NCI-H82 (cell line): ENCODE results near the gene CRADD.
"Not testable (repeated sequence)": the region's sequence is repeated elsewhere in the genome, so short reads cannot be mapped to it uniquely, and the experiment has no call there.

Experiments used
- DNase-seq: peaks from one replicate; lab custom pipeline; 2025; lab: John Stamatoyannopoulos, UW

The CRADD gene

GRCh38 chr12:93758801-93759373, 81.7 kb downstream of the CRADD start:
- DNase-seq: no peak

GRCh38 chr12:93759512-93760081, 82.4 kb downstream of the CRADD start:
- peak; percentile 75 for DNase-seq

- DNase-seq: no peak
These were observed 83.2 kb downstream of the CRADD start for GRCh38 chr12:93760275-93760875.

- DNase-seq: no peak
These were observed 85.0 kb downstream of the CRADD start for GRCh38 chr12:93762059-93762719.

- peak; percentile 32 for DNase-seq
These were observed 85.9 kb downstream of the CRADD start for GRCh38 chr12:93762912-93763553.

GRCh38 chr12:93763746-93764147, 86.6 kb downstream of the CRADD start:
- DNase-seq: peak; percentile 86

- DNase-seq: no peak
These were observed 89.2 kb downstream of the CRADD start for GRCh38 chr12:93766371-93766770.

- DNase-seq: peak; percentile 16
These were observed 89.8 kb downstream of the CRADD start for GRCh38 chr12:93766796-93767523.

- DNase-seq: peak; percentile 41
These were observed 90.3 kb downstream of the CRADD start for GRCh38 chr12:93767524-93767863.

- no peak for DNase-seq
These were observed 95.0 kb downstream of the CRADD start for GRCh38 chr12:93772003-93772700.

- no peak for DNase-seq
These were observed 96.1 kb downstream of the CRADD start for GRCh38 chr12:93773122-93773871.

- DNase-seq: no peak
These were observed 99.4 kb downstream of the CRADD start for GRCh38 chr12:93776581-93777018.

GRCh38 chr12:93777254-93777653, 100.1 kb downstream of the CRADD start:
- DNase-seq: no peak

- DNase-seq: no peak
These were observed 101.1 kb downstream of the CRADD start for GRCh38 chr12:93778306-93778705.

- DNase-seq: no peak
These were observed 101.6 kb downstream of the CRADD start for GRCh38 chr12:93778766-93779165.

GRCh38 chr12:93780101-93780641, 103.0 kb downstream of the CRADD start:
- DNase-seq: no peak

- DNase-seq: not testable (repeated sequence)
These were observed 103.7 kb downstream of the CRADD start for GRCh38 chr12:93780886-93781285.

- DNase-seq: not testable (repeated sequence)
These were observed 104.8 kb downstream of the CRADD start for GRCh38 chr12:93781961-93782360.

- no peak for DNase-seq
These were observed 105.7 kb downstream of the CRADD start for GRCh38 chr12:93782853-93783252.

GRCh38 chr12:93783832-93784231, 106.7 kb downstream of the CRADD start:
- peak; percentile 11 for DNase-seq
